H9 (cell line): ENCODE measurements around the gene RAI1. TPM values are rescaled to one million over a fixed set of nuclear protein-coding genes. Genes with fewer than 3 reads are reported as not detected.

Experiments used
- DNase-seq: peaks from one replicate; pipeline ENCODE4 v3.0.0-alpha.2; 2017
- H2AFZ ChIP-seq: one replicate; pipeline ENCODE4 v1.6.1; 2013; ENCODE audit warnings: mild to moderate bottlenecking, low read length, control low read depth, moderate library complexity
- H2AK5ac ChIP-seq: 2 replicates; pipeline ENCODE4 v1.6.1; 2013; ENCODE audit warnings: low read length, control low read depth, mixed read lengths; ENCODE audit not compliant: insufficient read length
- H2BK120ac ChIP-seq: one replicate; pipeline ENCODE4 v1.6.1; 2013; ENCODE audit warnings: low read depth, mild to moderate bottlenecking, low read length, control low read depth, inconsistent platforms; ENCODE audit not compliant: poor library complexity, severe bottlenecking
- H2BK12ac ChIP-seq: 2 replicates; pipeline ENCODE4 v1.6.1; 2013; ENCODE audit warnings: low read length, control low read depth, mixed read lengths, low read depth; ENCODE audit not compliant: insufficient read length
- H2BK15ac ChIP-seq: 2 replicates; pipeline ENCODE4 v1.6.1; 2013; ENCODE audit warnings: low read depth, low read length, control low read depth
- H2BK20ac ChIP-seq: one replicate; pipeline ENCODE4 v1.6.1; 2013; ENCODE audit warnings: low read depth, mild to moderate bottlenecking, low read length, control low read depth, inconsistent platforms; ENCODE audit not compliant: poor library complexity, severe bottlenecking
- H2BK5ac ChIP-seq: 2 replicates; pipeline ENCODE4 v1.6.1; 2013; ENCODE audit warnings: low read length, control low read depth, mixed read lengths; ENCODE audit not compliant: insufficient read length
- H3K14ac ChIP-seq: 2 replicates; pipeline ENCODE4 v1.6.1; 2013; ENCODE audit warnings: low read length, control low read depth; ENCODE audit not compliant: insufficient read depth
- H3K18ac ChIP-seq: 2 replicates; pipeline ENCODE4 v1.6.1; 2013; ENCODE audit warnings: low read depth, mild to moderate bottlenecking, mixed read lengths, low read length, control low read depth; ENCODE audit not compliant: insufficient read length
- H3K23ac ChIP-seq: 2 replicates; pipeline ENCODE4 v1.6.1; 2013; ENCODE audit warnings: low read length, control low read depth, mixed read lengths, low read depth; ENCODE audit not compliant: insufficient read length
- H3K23me2 ChIP-seq: 2 replicates; pipeline ENCODE4 v1.6.1; 2013; ENCODE audit warnings: low read depth, mild to moderate bottlenecking, mixed read lengths, low read length, control low read depth; ENCODE audit not compliant: insufficient read length, poor library complexity, severe bottlenecking
- H3K27ac ChIP-seq: 2 replicates; pipeline ENCODE4 v1.5.1; 2013; ENCODE audit warnings: low read length, control low read depth, mixed read lengths, low read depth; ENCODE audit not compliant: insufficient read length
- H3K27me3 ChIP-seq: 2 replicates; pipeline ENCODE4 v1.6.1; 2013; ENCODE audit warnings: low read length, control low read depth, inconsistent platforms; ENCODE audit not compliant: insufficient read depth
- H3K4ac ChIP-seq: 2 replicates; pipeline ENCODE4 v1.6.1; 2013; ENCODE audit warnings: low read depth, mild to moderate bottlenecking, control low read depth, inconsistent platforms, low read length, moderate library complexity
- H3K4me1 ChIP-seq: 2 replicates; pipeline ENCODE4 v1.6.1; 2013; ENCODE audit warnings: low read length, control low read depth, inconsistent platforms; ENCODE audit not compliant: insufficient read depth
- H3K4me2 ChIP-seq: 2 replicates; pipeline ENCODE4 v1.6.1; 2013; ENCODE audit warnings: low read length, control low read depth, mixed read lengths; ENCODE audit not compliant: insufficient read length, insufficient read depth
- H3K56ac ChIP-seq: 2 replicates; pipeline ENCODE4 v1.6.1; 2013; ENCODE audit warnings: low read depth, mild to moderate bottlenecking, mixed read lengths, low read length, control low read depth; ENCODE audit not compliant: insufficient read length
- H3K79me1 ChIP-seq: 2 replicates; pipeline ENCODE4 v1.6.1; 2013; ENCODE audit warnings: low read depth, mild to moderate bottlenecking, moderate library complexity, low read length, control low read depth, inconsistent platforms; ENCODE audit not compliant: insufficient read depth, poor library complexity, severe bottlenecking
- H3K79me2 ChIP-seq: 2 replicates; pipeline ENCODE4 v1.6.1; 2013; ENCODE audit warnings: low read length, control low read depth, inconsistent platforms; ENCODE audit not compliant: insufficient read depth
- H3K9ac ChIP-seq: 2 replicates; pipeline ENCODE4 v1.6.1; 2013; ENCODE audit warnings: low read length, control low read depth, mixed read lengths; ENCODE audit not compliant: insufficient read length; ENCODE audit errors: extremely low read depth
- H3K9me3 ChIP-seq: one replicate; pipeline ENCODE4 v1.6.1; 2013; ENCODE audit warnings: low read depth, low read length, inconsistent platforms; ENCODE audit not compliant: control insufficient read depth
- H3T11ph ChIP-seq: one replicate; pipeline ENCODE4 v1.6.1; 2013; ENCODE audit warnings: mild to moderate bottlenecking, low read length, control low read depth, inconsistent platforms
- H4K20me1 ChIP-seq: one replicate; pipeline ENCODE4 v1.6.1; 2013; ENCODE audit not compliant: control insufficient read depth, insufficient read length, insufficient read depth
- H4K5ac ChIP-seq: 2 replicates; pipeline ENCODE4 v1.6.1; 2013; ENCODE audit warnings: low read depth, mild to moderate bottlenecking, mixed read lengths, low read length, control low read depth; ENCODE audit not compliant: insufficient read length
- H4K8ac ChIP-seq: replicated peaks from 2 replicates; pipeline ENCODE4 v1.6.1; 2013; ENCODE audit warnings: low read length, control low read depth, mixed read lengths, low read depth; ENCODE audit not compliant: insufficient read length
- H4K91ac ChIP-seq: 2 replicates; pipeline ENCODE4 v1.6.1; 2013; ENCODE audit warnings: low read depth, mild to moderate bottlenecking, moderate library complexity, mixed read lengths, low read length, control low read depth; ENCODE audit not compliant: insufficient read length
- H3K27ac Mint-ChIP-seq, 3 experiments: 2 replicates in 2 of 3; 3 replicates in 1 of 3; pipeline ENCODE4 v1.8.0; 2020 to 2021; ENCODE audit warnings: mixed read lengths in 3 of 3, mild to moderate bottlenecking in 1 of 3, moderate library complexity in 1 of 3
- H3K27me3 Mint-ChIP-seq: 2 replicates; pipeline ENCODE4 v1.8.0; 2021; ENCODE audit warnings: low read depth, mild to moderate bottlenecking, moderate library complexity, mixed read lengths
- H3K36me3 Mint-ChIP-seq, 3 experiments: 2 replicates in 2 of 3; 3 replicates in 1 of 3; pipeline ENCODE4 v1.8.0; 2020 to 2021; ENCODE audit warnings: low read depth in 3 of 3, mixed read lengths in 3 of 3; ENCODE audit not compliant: insufficient read depth in 1 of 3
- H3K4me1 Mint-ChIP-seq, 2 experiments: 2 replicates each; pipeline ENCODE4 v1.8.0; 2020; ENCODE audit warnings: mixed read lengths in 2 of 2
- H3K4me3 Mint-ChIP-seq, 2 experiments: 2 replicates in 1 of 2; 3 replicates in 1 of 2; pipeline ENCODE4 v1.8.0; 2020 to 2021; ENCODE audit warnings: mild to moderate bottlenecking in 2 of 2, mixed read lengths in 2 of 2, moderate library complexity in 1 of 2
- H3K9me3 Mint-ChIP-seq, 2 experiments: 2 replicates in 1 of 2; 3 replicates in 1 of 2; pipeline ENCODE4 v1.8.0; 2020; ENCODE audit warnings: mild to moderate bottlenecking in 2 of 2, mixed read lengths in 2 of 2, moderate library complexity in 1 of 2
- WGBS: extraction: QIAGEN DNeasy Blood & Tissue Kit; methylation state at CpG from one replicate; pipeline ENCODE4 v1.1.7; 2013; ENCODE audit warnings: missing lambda C conversion rate, low lambda C conversion rate, mixed read lengths; ENCODE audit not compliant: insufficient read length; ENCODE audit errors: extremely low coverage; 5-methylcytosine and 5-hydroxymethylcytosine counted together
- total RNA-seq: library from RNA; stranded (reverse); gene quantifications from 2 replicates; pipeline ENCODE4 v1.2.1, GENCODE V29; 2021
- TF ChIP-seq, protein P1 (sequence below): fragments of 200-600 bp; sonication (generic); conservative IDR thresholded peaks from 3 replicates; pipeline ENCODE4 v1.8.0; 2021; ENCODE audit warnings: antibody characterized with exemption, mild to moderate bottlenecking

The RAI1 gene
- total RNA-seq, 1 experiment from 2014 or later, result 1.5 TPM

DNA sequence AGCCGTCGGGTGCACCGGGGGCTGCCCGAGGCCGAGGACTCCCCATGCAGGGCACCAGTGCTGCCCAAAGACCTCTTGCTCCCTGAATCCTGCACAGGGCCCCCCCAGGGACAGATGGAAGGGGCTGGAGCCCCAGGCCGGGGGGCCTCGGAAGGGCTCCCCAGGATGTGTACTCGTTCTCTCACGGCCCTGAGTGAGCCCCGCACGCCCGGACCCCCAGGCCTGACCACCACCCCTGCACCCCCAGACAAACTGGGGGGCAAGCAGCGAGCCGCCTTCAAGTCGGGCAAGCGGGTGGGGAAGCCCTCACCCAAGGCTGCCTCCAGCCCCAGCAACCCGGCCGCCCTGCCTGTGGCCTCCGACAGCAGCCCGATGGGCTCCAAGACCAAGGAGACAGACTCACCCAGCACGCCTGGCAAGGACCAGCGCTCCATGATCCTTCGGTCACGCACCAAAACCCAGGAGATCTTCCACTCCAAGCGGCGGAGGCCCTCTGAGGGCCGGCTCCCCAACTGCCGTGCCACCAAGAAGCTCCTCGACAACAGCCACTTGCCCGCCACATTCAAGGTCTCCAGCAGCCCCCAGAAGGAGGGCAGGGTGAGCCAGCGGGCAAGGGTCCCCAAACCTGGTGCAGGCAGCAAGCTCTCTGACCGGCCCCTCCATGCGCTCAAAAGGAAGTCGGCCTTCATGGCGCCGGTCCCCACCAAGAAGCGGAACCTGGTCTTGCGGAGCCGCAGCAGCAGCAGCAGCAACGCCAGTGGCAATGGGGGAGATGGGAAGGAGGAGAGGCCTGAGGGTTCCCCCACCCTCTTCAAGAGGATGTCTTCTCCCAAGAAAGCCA, 114.9 kb downstream of the RAI1 start:
- H3K4me1 ChIP-seq, result peaks cover 3% of the 10 kb centered on the region; the same call in 1 of the 2 replicates
- H3T11ph ChIP-seq, result no peak overlapping the region
- TF ChIP-seq, protein P1, sequence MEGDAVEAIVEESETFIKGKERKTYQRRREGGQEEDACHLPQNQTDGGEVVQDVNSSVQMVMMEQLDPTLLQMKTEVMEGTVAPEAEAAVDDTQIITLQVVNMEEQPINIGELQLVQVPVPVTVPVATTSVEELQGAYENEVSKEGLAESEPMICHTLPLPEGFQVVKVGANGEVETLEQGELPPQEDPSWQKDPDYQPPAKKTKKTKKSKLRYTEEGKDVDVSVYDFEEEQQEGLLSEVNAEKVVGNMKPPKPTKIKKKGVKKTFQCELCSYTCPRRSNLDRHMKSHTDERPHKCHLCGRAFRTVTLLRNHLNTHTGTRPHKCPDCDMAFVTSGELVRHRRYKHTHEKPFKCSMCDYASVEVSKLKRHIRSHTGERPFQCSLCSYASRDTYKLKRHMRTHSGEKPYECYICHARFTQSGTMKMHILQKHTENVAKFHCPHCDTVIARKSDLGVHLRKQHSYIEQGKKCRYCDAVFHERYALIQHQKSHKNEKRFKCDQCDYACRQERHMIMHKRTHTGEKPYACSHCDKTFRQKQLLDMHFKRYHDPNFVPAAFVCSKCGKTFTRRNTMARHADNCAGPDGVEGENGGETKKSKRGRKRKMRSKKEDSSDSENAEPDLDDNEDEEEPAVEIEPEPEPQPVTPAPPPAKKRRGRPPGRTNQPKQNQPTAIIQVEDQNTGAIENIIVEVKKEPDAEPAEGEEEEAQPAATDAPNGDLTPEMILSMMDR, result no peak
- peaks cover 44% of the 10 kb centered on the region for H3K27me3 Mint-ChIP-seq
- H2BK15ac ChIP-seq, result no peak overlapping the region
- H3K9me3 Mint-ChIP-seq, result no peaks in the 10 kb centered on the region; a peak in 1 of 5 replicates
- H2AFZ ChIP-seq, result no peak overlapping the region
- H3K79me2 ChIP-seq, result no peaks in the 10 kb centered on the region
- H3K18ac ChIP-seq, result no peak overlapping the region
- no peak overlapping the region for H3K56ac ChIP-seq
- no peak overlapping the region for H4K91ac ChIP-seq
- peaks cover 30 to 43% of the 10 kb centered on the region in 2 experiments for H3K4me1 Mint-ChIP-seq
- no peak overlapping the region for H3K27ac ChIP-seq
- H4K20me1 ChIP-seq, result no peaks in the 10 kb centered on the region
- H3K79me1 ChIP-seq, result no peaks in the 10 kb centered on the region
- no peak overlapping the region for H3K4me3 Mint-ChIP-seq
- no peak overlapping the region for H4K5ac ChIP-seq
- no CpG with 5 or more reads among the region's 40 CpGs for WGBS
- DNase-seq, result no peak
- H3K4me2 ChIP-seq, result no peak overlapping the region
- H3K36me3 Mint-ChIP-seq, result no peaks in the 10 kb centered on the region
- H2BK12ac ChIP-seq, result no peak overlapping the region
- no peak overlapping the region for H3K27ac Mint-ChIP-seq
- no peaks in the 10 kb centered on the region for H3K9me3 ChIP-seq
- no peak overlapping the region; the same call in 1 of the 2 replicates for H3K14ac ChIP-seq
- H3K9ac ChIP-seq, result no peak overlapping the region
- no peak overlapping the region for H3K23ac ChIP-seq
- H4K8ac ChIP-seq, result no peak overlapping the region
- no peak overlapping the region for H3K4ac ChIP-seq
- no peak overlapping the region for H2BK120ac ChIP-seq
- H2BK5ac ChIP-seq, result no peak overlapping the region
- H3K23me2 ChIP-seq, result no peaks in the 10 kb centered on the region
- no peaks in the 10 kb centered on the region; the same call in 1 of the 2 replicates for H3K27me3 ChIP-seq
- no peak overlapping the region for H2AK5ac ChIP-seq
- no peak overlapping the region for H2BK20ac ChIP-seq
